Keratinocyte (primary cell): ENCODE data around the gene NAT9. TPM values are rescaled to one million over a fixed set of nuclear protein-coding genes. Genes with fewer than 3 reads are reported as not detected.
A peak's percentile ranks its signal among the peaks of the same experiment; 100 is the strongest.

ENCODE experiments used
- DNase-seq: peaks from one replicate; pipeline ENCODE4 v3.0.0-alpha.2; 2011; ENCODE audit warnings: low read depth, missing footprints, low spot score
- FAIRE-seq: peaks from 2 replicates; lab custom pipeline; 2011; peaks lifted over from hg19 to GRCh38; lab: Jason Lieb, UNC
- H2AFZ ChIP-seq: 2 replicates; pipeline ENCODE4 v1.6.0; 2012; ENCODE audit warnings: low read length, control low read depth, inconsistent platforms; ENCODE audit not compliant: control insufficient read depth
- H3K27ac ChIP-seq: 2 replicates; pipeline ENCODE4 v1.5.1; 2011; ENCODE audit warnings: low read length; ENCODE audit not compliant: control insufficient read depth, insufficient read depth
- H3K27me3 ChIP-seq: 3 replicates; pipeline ENCODE4 v1.6.0; 2011; ENCODE audit warnings: low read length; ENCODE audit not compliant: control insufficient read depth, insufficient read depth; ENCODE audit errors: extremely low read depth
- H3K36me3 ChIP-seq, 2 experiments: 2 replicates in 1 of 2; 3 replicates in 1 of 2; pipeline ENCODE4 v1.5.1; 2011; ENCODE audit warnings: low read length in 2 of 2, mild to moderate bottlenecking in 1 of 2; ENCODE audit not compliant: control insufficient read depth in 2 of 2, insufficient read depth in 2 of 2; ENCODE audit errors: extremely low read depth in 1 of 2
- H3K4me1 ChIP-seq: 3 replicates; pipeline ENCODE4 v1.5.1; 2011; ENCODE audit warnings: low read length; ENCODE audit not compliant: control insufficient read depth, insufficient read depth; ENCODE audit errors: extremely low read depth
- H3K4me2 ChIP-seq: 3 replicates; pipeline ENCODE4 v1.6.0; 2011; ENCODE audit warnings: low read depth, low read length; ENCODE audit not compliant: control insufficient read depth, insufficient read depth; ENCODE audit errors: extremely low read depth
- H3K4me3 ChIP-seq, 3 experiments: fragments of 200-600 bp in 1 of 3; sonication (generic) in 1 of 3; 2 replicates in 2 of 3; 3 replicates in 1 of 3; pipeline ENCODE4 v1.5.1; 2011 to 2016; ENCODE audit warnings: low read length in 3 of 3, mild to moderate bottlenecking in 3 of 3, control low read depth in 2 of 3, inconsistent platforms in 1 of 3, low read depth in 1 of 3, mixed read lengths in 1 of 3, mixed run types in 1 of 3, moderate library complexity in 1 of 3; ENCODE audit not compliant: control insufficient read depth in 2 of 3, insufficient read depth in 2 of 3; ENCODE audit errors: extremely low read depth in 1 of 3
- H3K79me2 ChIP-seq: 2 replicates; pipeline ENCODE4 v1.6.0; 2012; ENCODE audit warnings: low read length; ENCODE audit not compliant: control insufficient read depth, insufficient read depth
- H3K9ac ChIP-seq: 3 replicates; pipeline ENCODE4 v1.6.0; 2011; ENCODE audit warnings: low read length; ENCODE audit not compliant: control insufficient read depth, insufficient read depth; ENCODE audit errors: extremely low read depth
- H3K9me1 ChIP-seq: 3 replicates; pipeline ENCODE4 v1.6.0; 2011; ENCODE audit warnings: low read length; ENCODE audit not compliant: control insufficient read depth, insufficient read depth; ENCODE audit errors: extremely low read depth
- H3K9me3 ChIP-seq: 2 replicates; pipeline ENCODE4 v1.5.1; 2012; ENCODE audit warnings: low read depth, low read length; ENCODE audit not compliant: control insufficient read depth
- H4K20me1 ChIP-seq: 3 replicates; pipeline ENCODE4 v1.6.0; 2011; ENCODE audit warnings: low read length; ENCODE audit not compliant: control insufficient read depth, insufficient read depth; ENCODE audit errors: extremely low read depth
- EZH2 ChIP-seq: IDR thresholded peaks from one replicate; pipeline ENCODE4 v1.6.1; 2012; ENCODE audit warnings: inconsistent platforms, mild to moderate bottlenecking, low read length, moderate library complexity
- dilution Hi-C: fragments of 300-500 bp; cut with MboI; formaldehyde crosslinking; loops from one replicate; pipeline ENCODE4 v1.7.0; 2020; ENCODE audit warnings: low sequenced_read_pairs; ENCODE audit not compliant: extremely low pct_ligation_motif_present
- polyA plus RNA-seq, 5 experiments: library from polyadenylated mRNA; depleted of rRNA in 3 of 5; stranded (reverse) in 3 of 5; stranded (forward) in 1 of 5; unstranded in 1 of 5; fragments of >200 nt; gene quantifications; 1 replicate in 1 of 5; 2 replicates in 3 of 5; 3 replicates in 1 of 5; pipeline versions ENCODE4 v1.2.1 to v1.2.3, GENCODE V29; 2011 to 2012; ENCODE audit warnings: missing spikeins in 2 of 5, low read depth in 1 of 5, low replicate concordance in 1 of 5
- TF ChIP-seq, protein P1 (sequence below), 3 experiments: IDR thresholded peaks in 1 of 3; conservative IDR thresholded peaks in 1 of 3; optimal IDR thresholded peaks in 1 of 3; 2 replicates in 2 of 3; 3 replicates in 1 of 3; pipeline versions ENCODE3 to v1.5.1; 2011; ENCODE audit warnings: low read length in 3 of 3, mild to moderate bottlenecking in 3 of 3, moderate library complexity in 2 of 3, control low read depth in 1 of 3, inconsistent platforms in 1 of 3; ENCODE audit not compliant: insufficient read depth in 2 of 3; ENCODE audit errors: extremely low read depth in 1 of 3

NAT9 gene
- polyA plus RNA-seq, 1 donor (not counting 4 experiments of a cell fraction or from before 2014, with no cell fraction given): 34.6 TPM

GRCh38 chr17:74814453-74814852, 38.3 kb upstream of the NAT9 start:
- no peaks in the 10 kb centered on the region for H3K9me1 ChIP-seq
- H3K4me3 ChIP-seq: no peak overlapping the region
- H3K79me2 ChIP-seq: no peaks in the 10 kb centered on the region
- H3K36me3 ChIP-seq: peaks cover 4 to 16% of the 10 kb centered on the region in 2 experiments
- FAIRE-seq (no peak), DNase-seq (no peak)
- H3K4me1 ChIP-seq: no peaks in the 10 kb centered on the region
- dilution Hi-C loops: no loop called here
- no peak overlapping the region for H3K9ac ChIP-seq
- H4K20me1 ChIP-seq: no peaks in the 10 kb centered on the region
- H3K4me2 ChIP-seq: no peak overlapping the region
- no peak overlapping the region for H2AFZ ChIP-seq
- H3K9me3 ChIP-seq: no peaks in the 10 kb centered on the region
- H3K27ac ChIP-seq: no peak overlapping the region
- TF ChIP-seq, protein P1, sequence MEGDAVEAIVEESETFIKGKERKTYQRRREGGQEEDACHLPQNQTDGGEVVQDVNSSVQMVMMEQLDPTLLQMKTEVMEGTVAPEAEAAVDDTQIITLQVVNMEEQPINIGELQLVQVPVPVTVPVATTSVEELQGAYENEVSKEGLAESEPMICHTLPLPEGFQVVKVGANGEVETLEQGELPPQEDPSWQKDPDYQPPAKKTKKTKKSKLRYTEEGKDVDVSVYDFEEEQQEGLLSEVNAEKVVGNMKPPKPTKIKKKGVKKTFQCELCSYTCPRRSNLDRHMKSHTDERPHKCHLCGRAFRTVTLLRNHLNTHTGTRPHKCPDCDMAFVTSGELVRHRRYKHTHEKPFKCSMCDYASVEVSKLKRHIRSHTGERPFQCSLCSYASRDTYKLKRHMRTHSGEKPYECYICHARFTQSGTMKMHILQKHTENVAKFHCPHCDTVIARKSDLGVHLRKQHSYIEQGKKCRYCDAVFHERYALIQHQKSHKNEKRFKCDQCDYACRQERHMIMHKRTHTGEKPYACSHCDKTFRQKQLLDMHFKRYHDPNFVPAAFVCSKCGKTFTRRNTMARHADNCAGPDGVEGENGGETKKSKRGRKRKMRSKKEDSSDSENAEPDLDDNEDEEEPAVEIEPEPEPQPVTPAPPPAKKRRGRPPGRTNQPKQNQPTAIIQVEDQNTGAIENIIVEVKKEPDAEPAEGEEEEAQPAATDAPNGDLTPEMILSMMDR (optimal IDR thresholded peaks at IDR 0.05 in 1 of 3, IDR thresholded peaks at IDR 0.05 in 1 of 3, conservative IDR thresholded peaks at IDR 0.05 in 1 of 3; ENCODE audit: extremely low read depth in 1 of 3, insufficient read depth in 2 of 3, low read length in 3 of 3): peak in 1 of 3 experiments; percentile 45
- no peak for TF ChIP-seq EZH2
- no peaks in the 10 kb centered on the region for H3K27me3 ChIP-seq

GRCh38 chr17:74812109-74813009, 36.2 kb upstream of the NAT9 start:
- TF ChIP-seq, protein P1 (optimal IDR thresholded peaks at IDR 0.05 in 1 of 3, IDR thresholded peaks at IDR 0.05 in 1 of 3, conservative IDR thresholded peaks at IDR 0.05 in 1 of 3; ENCODE audit: extremely low read depth in 1 of 3, insufficient read depth in 2 of 3, low read length in 3 of 3): no peak
- no peak for TF ChIP-seq EZH2
- Histone ChIP-seq H4K20me1 (no peaks in the 10 kb centered on the region), H3K4me3 (no peak overlapping the region), H3K9ac (no peak overlapping the region), H3K4me2 (no peak overlapping the region), H3K79me2 (no peaks in the 10 kb centered on the region), H3K27me3 (no peaks in the 10 kb centered on the region), H2AFZ (no peak overlapping the region), H3K4me1 (no peaks in the 10 kb centered on the region), H3K27ac (no peak overlapping the region), H3K9me1 (no peaks in the 10 kb centered on the region), H3K36me3 (peaks cover 0 to 18% of the 10 kb centered on the region in 2 experiments), H3K9me3 (no peaks in the 10 kb centered on the region)
- DNase-seq: no peak
- no peak for FAIRE-seq
- dilution Hi-C loops: no loop called here
